ENCODE results near the gene PPM1N. TPM values are rescaled to one million over a fixed set of nuclear protein-coding genes. Genes with fewer than 3 reads are reported as not detected.
A peak's percentile ranks its signal among the peaks of the same experiment; 100 is the strongest.

Gene PPM1N
- total RNA-seq, 1 experiment from 2014 or later: 0.34 TPM

- DNase-seq (ENCODE audit: low read depth): peak; percentile 29
These were observed 30.0 kb downstream of the PPM1N start for GRCh38 chr19:45528149-45528743.

DNA sequence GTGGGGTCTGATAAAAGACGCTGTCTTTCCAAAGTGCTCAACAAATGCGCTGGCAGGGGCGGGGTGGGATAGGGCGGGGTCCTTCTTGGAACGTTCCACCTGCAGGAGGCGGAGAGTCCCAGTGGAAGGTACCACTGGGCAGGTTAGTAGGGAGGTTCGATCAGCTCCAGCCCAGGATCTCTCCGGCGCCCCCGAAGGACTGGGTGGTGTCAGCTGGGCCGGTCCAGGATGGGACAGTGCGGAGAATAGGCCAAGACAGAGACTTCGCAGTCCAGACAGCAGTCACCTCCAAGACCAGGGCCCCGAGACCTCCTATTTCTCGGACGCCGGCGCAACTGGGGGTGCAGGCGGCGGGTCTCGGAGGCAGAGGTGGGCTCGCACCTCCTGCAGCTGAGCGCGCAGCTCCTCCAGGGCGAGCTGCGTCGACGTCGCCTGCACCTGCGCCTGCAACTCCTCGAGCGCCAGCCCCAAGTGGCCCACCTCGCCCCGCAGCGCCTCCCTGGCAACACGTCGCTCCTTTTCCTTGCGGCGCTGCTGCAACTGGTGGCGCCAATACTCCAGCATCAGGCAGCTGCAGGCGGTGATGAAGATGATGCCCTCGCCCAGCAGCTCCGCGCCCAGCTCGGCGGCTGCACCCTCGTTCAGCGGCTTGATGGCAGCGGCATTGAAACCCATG, 30.6 kb downstream of the PPM1N start:
- no peak for DNase-seq (ENCODE audit: low read depth)

DNA sequence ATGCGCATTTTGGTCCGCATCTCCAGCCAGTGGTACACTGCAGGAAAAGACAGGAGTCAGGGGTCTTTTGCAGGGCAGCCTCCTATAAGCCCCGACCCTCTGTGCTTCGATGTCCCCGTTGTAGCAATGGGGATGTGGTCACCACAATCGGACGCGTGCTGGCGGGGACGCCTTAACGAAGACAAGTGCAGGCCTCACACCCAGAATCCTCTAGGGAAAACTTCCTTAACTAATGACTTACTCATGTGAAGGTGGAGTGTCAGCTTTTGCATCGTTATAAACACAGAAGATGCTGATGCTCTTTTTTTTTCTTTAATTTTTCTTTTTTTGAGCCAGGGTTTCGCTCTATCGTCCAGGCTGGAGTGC, 31.2 kb downstream of the PPM1N start:
- no peak for DNase-seq (ENCODE audit: low read depth)

DNA sequence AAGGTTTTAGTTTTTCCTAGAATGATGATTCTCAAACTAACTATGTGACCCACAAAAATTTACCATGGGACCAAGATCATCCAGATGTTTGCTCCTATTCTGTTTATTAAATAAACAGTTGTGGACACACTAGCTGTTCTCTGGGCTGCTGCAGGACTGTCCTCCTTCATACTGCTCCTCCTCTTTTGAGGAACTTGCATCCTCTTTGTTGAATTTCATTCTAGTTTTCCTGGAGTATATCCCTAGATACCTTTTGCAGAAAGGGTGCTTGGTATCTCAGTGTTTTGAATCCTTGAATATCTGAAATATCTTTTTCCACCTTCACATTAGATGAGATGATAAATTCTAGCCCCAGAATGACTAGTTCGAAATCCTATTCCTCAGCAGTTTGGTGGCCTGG, 33.1 kb downstream of the PPM1N start:
- no peak for DNase-seq (ENCODE audit: low read depth)

DNA sequence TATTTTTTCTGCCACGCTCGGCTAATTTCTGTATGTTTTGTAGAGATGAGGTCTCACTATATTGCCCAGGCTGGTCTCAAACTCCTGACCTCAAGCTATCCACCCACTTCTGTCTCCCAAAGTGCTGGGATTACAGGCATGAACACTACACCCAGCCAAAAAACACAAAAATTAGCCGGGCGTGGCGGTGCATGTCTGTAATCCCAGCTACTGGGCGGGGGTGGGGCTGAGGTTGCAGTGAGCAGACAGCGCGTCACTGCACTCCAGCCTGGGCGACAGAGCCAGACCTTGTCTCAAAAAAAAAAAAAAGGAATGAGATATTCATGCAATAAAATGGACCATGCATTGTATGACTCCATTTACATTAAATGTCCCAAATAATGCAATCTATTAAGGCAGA, 41.2 kb downstream of the PPM1N start:
- no peak for DNase-seq (ENCODE audit: low read depth)

GRCh38 chr19:45542234-45542668, 44.0 kb downstream of the PPM1N start:
- DNase-seq (ENCODE audit: low read depth): no peak

GRCh38 chr19:45547211-45547770, 49.0 kb downstream of the PPM1N start:
- DNase-seq (ENCODE audit: low read depth): no peak

DNA sequence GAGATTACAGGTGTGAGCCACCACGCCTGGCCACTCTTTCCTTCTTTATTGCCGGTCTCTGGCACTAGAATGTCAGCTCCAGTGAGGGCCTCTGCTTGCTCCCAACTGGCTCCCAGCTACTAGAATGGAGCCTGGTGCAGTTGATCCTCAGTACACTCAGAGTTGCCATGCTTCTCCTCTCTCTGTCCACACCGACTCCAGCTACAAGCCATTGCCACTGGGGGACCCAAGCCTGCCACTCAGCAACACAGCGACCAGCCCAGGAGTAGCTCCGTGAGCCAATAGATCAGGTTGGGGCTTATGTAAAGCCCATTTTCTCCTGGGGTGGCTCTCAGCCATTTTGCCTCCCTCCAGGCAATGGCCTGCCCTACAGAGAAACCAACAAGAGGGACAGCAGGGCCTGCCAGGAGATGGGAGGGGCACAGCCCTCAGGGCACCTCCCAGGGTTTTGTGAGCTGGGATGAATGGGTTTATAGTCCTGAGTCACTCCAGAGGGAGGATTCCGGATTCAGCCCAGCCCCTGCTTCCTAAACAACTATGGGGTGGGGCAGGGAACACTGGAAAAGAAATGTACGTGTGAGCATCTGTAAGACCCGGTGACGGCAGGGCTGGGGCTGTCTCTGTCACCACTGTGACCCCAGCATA, 49.8 kb downstream of the PPM1N start:
- DNase-seq (ENCODE audit: low read depth): peak; percentile 77

Other genes starting within 250 kb of the PPM1N start
- 5.3 and 9.2 TPM in 2 replicates for gene MARK4, start 247.2 kb upstream of the PPM1N start, total RNA-seq (2014; rRNA removed; shearing (Covaris generic))
- not detected in 2 replicates for gene CKM, start 175.6 kb upstream of the PPM1N start, total RNA-seq (2014; rRNA removed; shearing (Covaris generic))
- gene KLC3, start 157.7 kb upstream of the PPM1N start, total RNA-seq (2014; rRNA removed; shearing (Covaris generic)): 0.11 TPM in 1 of 2 replicates, not detected in the other
- gene ERCC2, start 127.9 kb upstream of the PPM1N start, total RNA-seq (2014; rRNA removed; shearing (Covaris generic)): 20.0 and 23.9 TPM in 2 replicates
- gene PPP1R13L, start 93.4 kb upstream of the PPM1N start, total RNA-seq (2014; rRNA removed; shearing (Covaris generic)): 18.9 and 34.3 TPM in 2 replicates
- 39.8 and 54.6 TPM in 2 replicates for gene POLR1G, start 91.8 kb upstream of the PPM1N start, total RNA-seq (2014; rRNA removed; shearing (Covaris generic))
- gene ERCC1, start 74.5 kb upstream of the PPM1N start, total RNA-seq (2014; rRNA removed; shearing (Covaris generic)): 125 and 137 TPM in 2 replicates
- 0.30 and 0.53 TPM in 2 replicates for gene FOSB, start 30.4 kb upstream of the PPM1N start, total RNA-seq (2014; rRNA removed; shearing (Covaris generic))
- 12.9 and 13.7 TPM in 2 replicates for gene RTN2, start 1.4 kb upstream of the PPM1N start, total RNA-seq (2014; rRNA removed; shearing (Covaris generic))
- 248 and 269 TPM in 2 replicates for gene VASP, start 9.0 kb downstream of the PPM1N start, total RNA-seq (2014; rRNA removed; shearing (Covaris generic))
- gene OPA3, start 86.4 kb downstream of the PPM1N start, total RNA-seq (2014; rRNA removed; shearing (Covaris generic)): 12.4 and 14.3 TPM in 2 replicates
- gene GPR4, start 103.8 kb downstream of the PPM1N start, total RNA-seq (2014; rRNA removed; shearing (Covaris generic)): 0.03 and 0.10 TPM in 2 replicates
- 18.8 and 28.4 TPM in 2 replicates for gene EML2, start 141.0 kb downstream of the PPM1N start, total RNA-seq (2014; rRNA removed; shearing (Covaris generic))
- gene GIPR, start 169.8 kb downstream of the PPM1N start, total RNA-seq (2014; rRNA removed; shearing (Covaris generic)): 0.07 and 0.23 TPM in 2 replicates
- gene SNRPD2, start 193.5 kb downstream of the PPM1N start, total RNA-seq (2014; rRNA removed; shearing (Covaris generic)): 612 and 1,194 TPM in 2 replicates
- 16.9 and 20.9 TPM in 2 replicates for gene QPCTL, start 194.2 kb downstream of the PPM1N start, total RNA-seq (2014; rRNA removed; shearing (Covaris generic))
- 9.5 and 14.2 TPM in 2 replicates for gene FBXO46, start 232.5 kb downstream of the PPM1N start, total RNA-seq (2014; rRNA removed; shearing (Covaris generic))
- 0.07 and 0.37 TPM in 2 replicates for gene MEIOSIN, start 235.0 kb downstream of the PPM1N start, total RNA-seq (2014; rRNA removed; shearing (Covaris generic))

All from HT1080 (cell line).